Thoracic aorta (tissue), 2 donors: Measurements from ENCODE around the gene GPR143. TPM values are rescaled to one million over a fixed set of nuclear protein-coding genes. Genes with fewer than 3 reads are reported as not detected.
"Not testable (repeated sequence)": the region's sequence is repeated elsewhere in the genome, so short reads cannot be mapped to it uniquely, and the experiment has no call there.

Source experiments
- ATAC-seq: fragments of 150-250 bp; one replicate; pipeline ENCODE4 v1.8.0; 2017; ENCODE audit warnings: low read depth; ENCODE audit not compliant: insufficient number of reproducible peaks, low FRiP score
- DNase-seq: peaks from one replicate; pipeline ENCODE4 v3.0.0-alpha.2; 2020; ENCODE audit warnings: low spot score
- H3K27ac ChIP-seq, 2 donors: fragments of 200-600 bp; sonication (generic); 1 replicate in 1 of 2; 2 replicates in 1 of 2; pipeline ENCODE4 v1.5.1; 2016; ENCODE audit warnings: mild to moderate bottlenecking in 2 of 2, moderate library complexity in 2 of 2
- H3K27me3 ChIP-seq: fragments of 200-600 bp; sonication (generic); replicated peaks from 2 replicates; pipeline ENCODE4 v1.6.0; 2016; ENCODE audit warnings: mild to moderate bottlenecking; ENCODE audit not compliant: insufficient read depth
- H3K36me3 ChIP-seq: fragments of 200-600 bp; sonication (generic); one replicate; pipeline ENCODE4 v1.5.1; 2016
- H3K4me1 ChIP-seq, 2 donors: fragments of 200-600 bp; sonication (generic); 1 replicate in 1 of 2; 2 replicates in 1 of 2; pipeline versions ENCODE4 v1.5.1 to v1.6.0; 2016; ENCODE audit warnings: low read depth in 2 of 2, mild to moderate bottlenecking in 1 of 2; ENCODE audit not compliant: control insufficient read depth in 1 of 2
- H3K4me3 ChIP-seq: fragments of 200-600 bp; sonication (generic); 2 replicates; pipeline ENCODE4 v1.5.1; 2016; ENCODE audit warnings: mild to moderate bottlenecking
- H3K9me3 ChIP-seq: fragments of 200-600 bp; sonication (generic); 2 replicates; pipeline ENCODE4 v1.5.1; 2016
- CTCF ChIP-seq: fragments of 200-600 bp; sonication (generic); IDR thresholded peaks from one replicate; pipeline ENCODE4 v1.5.1; 2019; ENCODE audit warnings: antibody characterized with exemption
- total RNA-seq, 2 donors: library from RNA; depleted of rRNA; stranded (reverse); fragments of >200 nt; gene quantifications; one replicate each; pipeline versions ENCODE4 v1.1.0 to v1.2.3, GENCODE V29; 2016

GPR143 gene
- total RNA-seq, 2 donors from 2014 or later, result 2.6 TPM; not detected in 1

- DNase-seq (no peak), ATAC-seq (no peak)
- H3K36me3 ChIP-seq, result no peaks in the 10 kb centered on the region
- H3K4me3 ChIP-seq, result no peak overlapping the region
- H3K27me3 ChIP-seq, result no peaks in the 10 kb centered on the region
- no peak for TF ChIP-seq CTCF
- H3K9me3 ChIP-seq, result no peaks in the 10 kb centered on the region
- H3K27ac ChIP-seq, result no peak overlapping the region
- peaks cover 0 to 11% of the 10 kb centered on the region in 2 donors for H3K4me1 ChIP-seq
Measured at GRCh38 chrX:9784332-9784731, 18.7 kb upstream of the GPR143 start.

GRCh38 chrX:9781941-9782340, 16.3 kb upstream of the GPR143 start:
- Histone ChIP-seq H3K27ac (no peak overlapping the region), H3K4me1 (peaks cover 0 to 7% of the 10 kb centered on the region in 2 donors), H3K36me3 (no peaks in the 10 kb centered on the region), H3K27me3 (no peaks in the 10 kb centered on the region), H3K9me3 (no peaks in the 10 kb centered on the region), H3K4me3 (no peak overlapping the region)
- no peak for DNase-seq
- ATAC-seq, result no peak
- TF ChIP-seq CTCF, result no peak

GRCh38 chrX:9775930-9776329, 10.3 kb upstream of the GPR143 start:
- Histone ChIP-seq H3K36me3 (no peaks in the 10 kb centered on the region), H3K27ac (no peak overlapping the region), H3K27me3 (no peaks in the 10 kb centered on the region), H3K9me3 (no peaks in the 10 kb centered on the region), H3K4me3 (no peak overlapping the region), H3K4me1 (no peaks in the 10 kb centered on the region)
- TF ChIP-seq CTCF, result no peak
- DNase-seq, result no peak
- no peak for ATAC-seq

GRCh38 chrX:9772943-9773342, 7.3 kb upstream of the GPR143 start:
- Histone ChIP-seq H3K27me3 (no peaks in the 10 kb centered on the region), H3K27ac (no peak overlapping the region), H3K9me3 (no peaks in the 10 kb centered on the region), H3K4me3 (no peak overlapping the region), H3K4me1 (no peaks in the 10 kb centered on the region), H3K36me3 (no peaks in the 10 kb centered on the region)
- no peak for DNase-seq
- TF ChIP-seq CTCF, result no peak
- no peak for ATAC-seq

GRCh38 chrX:9770319-9770718, 4.7 kb upstream of the GPR143 start:
- no peak overlapping the region for H3K27ac ChIP-seq
- H3K36me3 ChIP-seq, result no peaks in the 10 kb centered on the region
- no peak overlapping the region for H3K4me3 ChIP-seq
- ATAC-seq (no peak), DNase-seq (no peak)
- H3K9me3 ChIP-seq, result no peaks in the 10 kb centered on the region
- H3K4me1 ChIP-seq, result no peaks in the 10 kb centered on the region
- H3K27me3 ChIP-seq, result no peaks in the 10 kb centered on the region
- TF ChIP-seq CTCF, result no peak

GRCh38 chrX:9768321-9768839, 2.7 kb upstream of the GPR143 start:
- not testable (repeated sequence) for DNase-seq, H3K4me3 ChIP-seq, H3K4me1 ChIP-seq, H3K27ac ChIP-seq, H3K27me3 ChIP-seq, H3K9me3 ChIP-seq, ATAC-seq, H3K36me3 ChIP-seq
